Ecto neural progenitor cell (in vitro differentiated cells): ENCODE data around the gene HOXB2.
"Not testable (repeated sequence)": the region's sequence is repeated elsewhere in the genome, so short reads cannot be mapped to it uniquely, and the experiment has no call there.

Experiments
- DNase-seq: peaks from one replicate; pipeline ENCODE4 v3.0.0-alpha.2; 2018; ENCODE audit warnings: low spot score

The HOXB2 gene

DNA sequence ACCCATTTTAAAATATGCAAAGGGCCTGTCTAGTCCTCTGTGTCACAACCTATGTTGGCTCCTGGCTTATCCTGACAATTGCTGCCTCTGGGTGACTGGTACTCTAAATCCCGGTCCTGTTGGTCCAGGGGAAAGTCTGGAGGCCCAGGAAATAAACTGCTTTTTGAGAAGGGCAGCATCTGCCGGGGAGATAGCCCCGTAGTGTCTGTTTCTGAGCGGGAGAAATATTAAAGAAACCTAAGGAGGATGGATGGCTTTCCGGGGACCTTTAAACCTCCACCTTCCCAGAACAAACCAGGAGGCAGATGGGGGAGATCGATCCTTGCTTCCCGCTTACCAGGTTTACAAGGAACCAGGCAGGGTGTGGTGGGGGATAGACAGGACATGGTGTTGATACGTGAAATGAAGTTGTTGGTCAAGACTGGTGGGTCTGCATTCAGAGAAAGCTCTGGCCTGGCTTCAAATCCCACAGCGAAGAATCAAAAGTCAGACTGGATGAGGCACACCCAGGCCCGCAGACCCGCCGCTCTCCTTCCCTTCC, 3.8 kb downstream of the HOXB2 start:
- no peak for DNase-seq

DNA sequence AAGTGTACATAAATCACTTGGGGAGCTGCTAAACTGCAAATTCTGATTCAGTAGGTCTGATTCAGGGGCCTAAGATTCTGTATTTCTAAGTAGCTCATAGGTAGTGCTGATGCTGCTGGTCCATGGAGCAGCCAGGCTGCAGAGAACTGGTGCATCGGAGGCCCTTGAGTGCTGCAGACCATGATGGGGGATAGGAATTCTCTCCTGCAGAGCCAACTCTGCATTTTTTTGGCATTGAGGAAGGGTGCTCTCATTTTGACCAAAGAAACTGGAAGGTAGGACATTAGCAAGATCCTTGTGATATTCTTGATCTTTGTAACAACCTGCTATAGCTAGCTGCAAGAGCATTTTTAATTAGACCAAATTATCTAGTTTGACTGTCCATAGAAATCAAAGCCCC, 4.7 kb downstream of the HOXB2 start:
- no peak for DNase-seq

DNA sequence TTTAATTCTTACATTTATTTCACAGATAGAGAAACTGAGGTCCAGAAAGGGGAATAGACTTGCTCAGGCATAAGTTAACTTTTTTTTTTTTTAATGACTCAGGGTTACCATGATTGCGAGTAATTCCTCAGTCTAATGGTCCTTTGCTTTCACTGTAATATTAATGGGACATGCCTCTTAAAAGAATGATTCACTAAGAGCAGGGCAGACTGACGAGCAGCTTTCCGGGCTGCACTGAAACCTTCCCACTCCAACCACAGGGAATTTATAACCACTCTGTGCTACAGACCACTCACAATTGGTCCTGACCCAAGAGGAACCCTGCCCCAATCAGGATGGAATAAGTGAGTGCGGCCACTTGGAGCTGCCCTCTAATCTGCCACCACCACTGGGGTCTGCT, 5.7 kb downstream of the HOXB2 start:
- DNase-seq, result no peak

DNA sequence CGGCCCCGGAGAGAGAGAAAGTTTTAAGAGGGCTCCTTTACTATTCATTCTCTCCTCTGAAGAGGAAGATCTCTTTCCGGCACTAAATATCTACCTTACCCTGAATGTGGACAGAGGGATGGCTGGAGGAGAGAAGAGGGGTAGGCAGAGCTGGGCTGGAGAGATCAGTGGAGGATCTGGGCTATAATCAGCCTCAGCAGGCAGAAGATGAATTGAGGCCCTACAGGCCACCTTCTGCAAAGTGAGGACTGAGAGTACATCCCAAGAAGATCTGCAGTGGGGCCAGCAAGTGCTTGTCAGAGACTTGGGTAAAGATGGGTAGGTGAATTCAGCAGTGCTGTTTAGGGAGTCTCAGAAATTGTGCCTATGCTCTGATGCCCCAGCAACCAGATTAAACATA, 7.6 kb downstream of the HOXB2 start:
- DNase-seq, result no peak

DNA sequence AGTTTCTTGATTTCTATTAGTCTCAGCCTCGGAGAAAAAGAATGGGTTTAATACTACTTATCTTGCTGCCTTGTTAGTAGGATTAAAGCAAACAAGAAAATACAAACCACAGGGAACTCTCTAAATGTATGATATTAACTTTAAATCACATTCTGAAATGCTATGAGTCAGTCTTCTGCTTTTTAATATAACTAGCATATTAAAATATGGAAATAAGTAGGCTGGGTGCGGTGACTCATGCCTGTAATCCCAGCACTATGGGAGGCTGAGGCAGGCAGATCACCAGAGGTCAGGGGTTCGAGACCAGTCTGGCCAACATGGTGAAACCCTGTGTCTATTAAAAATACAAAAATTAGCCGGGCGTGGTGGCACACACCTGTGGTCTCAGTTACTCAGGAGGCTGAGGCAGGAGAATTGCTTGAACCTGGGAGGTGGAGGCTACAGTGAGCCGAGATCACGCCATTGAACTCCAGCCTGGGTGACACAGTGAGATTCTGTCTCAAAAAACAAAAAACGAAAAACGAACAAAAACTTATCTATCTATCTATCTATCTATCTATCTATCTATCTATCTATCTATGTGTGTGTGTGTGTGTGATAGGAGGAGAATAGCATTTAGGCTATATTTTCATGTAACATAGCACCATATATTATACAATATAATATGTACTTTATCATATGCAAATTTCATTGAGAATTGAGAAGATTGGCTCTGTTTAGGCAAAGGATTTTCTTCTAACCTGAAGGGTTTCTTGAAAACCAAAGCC, 8.9 kb downstream of the HOXB2 start:
- DNase-seq, result not testable (repeated sequence)

DNA sequence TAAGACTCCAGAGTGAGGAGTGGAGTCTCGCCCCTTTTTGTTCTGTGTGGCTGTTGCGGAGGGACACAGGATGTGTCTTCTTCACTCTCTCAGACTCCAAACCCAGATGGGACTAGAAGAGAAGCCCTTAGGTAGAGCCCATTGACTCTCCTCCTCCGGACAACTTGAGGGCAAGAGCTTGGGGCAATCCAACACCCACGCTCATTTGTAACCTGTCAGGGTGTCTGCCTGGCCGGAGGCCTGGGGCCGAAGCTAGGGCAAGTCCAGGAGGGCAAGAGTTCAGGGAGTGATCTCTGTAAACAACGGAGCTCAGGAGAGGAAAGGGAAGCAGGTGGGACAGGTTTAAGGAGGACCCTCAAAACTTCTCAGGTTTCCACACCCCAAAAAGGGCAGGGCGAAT, 12.6 kb downstream of the HOXB2 start:
- DNase-seq, result no peak

DNA sequence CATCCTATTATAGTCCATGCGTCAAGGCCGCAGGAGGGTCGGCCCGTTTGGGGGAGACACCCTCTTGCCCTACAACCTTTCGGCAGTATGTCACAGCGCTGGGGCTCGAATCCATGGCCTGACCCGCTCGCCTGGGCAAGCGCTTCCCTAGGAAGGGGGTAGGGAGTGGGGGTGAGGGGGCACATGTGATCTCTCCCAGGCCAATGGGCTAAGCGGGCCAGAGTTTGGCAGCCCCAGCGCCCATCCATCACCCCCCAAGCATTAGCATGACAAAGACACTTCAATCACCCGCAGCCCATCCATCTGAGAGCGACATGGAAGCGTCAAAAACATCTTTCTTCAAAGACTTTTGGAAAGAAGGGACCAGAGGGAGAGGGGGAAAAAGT, 14.0 kb downstream of the HOXB2 start, which contains the start of gene HOXB1:
HOXB1 (minus strand) TSS at position 125 of the 386 bp plus-strand sequence; CDS start at position 18, 107 bp downstream.
- no peak for DNase-seq

DNA sequence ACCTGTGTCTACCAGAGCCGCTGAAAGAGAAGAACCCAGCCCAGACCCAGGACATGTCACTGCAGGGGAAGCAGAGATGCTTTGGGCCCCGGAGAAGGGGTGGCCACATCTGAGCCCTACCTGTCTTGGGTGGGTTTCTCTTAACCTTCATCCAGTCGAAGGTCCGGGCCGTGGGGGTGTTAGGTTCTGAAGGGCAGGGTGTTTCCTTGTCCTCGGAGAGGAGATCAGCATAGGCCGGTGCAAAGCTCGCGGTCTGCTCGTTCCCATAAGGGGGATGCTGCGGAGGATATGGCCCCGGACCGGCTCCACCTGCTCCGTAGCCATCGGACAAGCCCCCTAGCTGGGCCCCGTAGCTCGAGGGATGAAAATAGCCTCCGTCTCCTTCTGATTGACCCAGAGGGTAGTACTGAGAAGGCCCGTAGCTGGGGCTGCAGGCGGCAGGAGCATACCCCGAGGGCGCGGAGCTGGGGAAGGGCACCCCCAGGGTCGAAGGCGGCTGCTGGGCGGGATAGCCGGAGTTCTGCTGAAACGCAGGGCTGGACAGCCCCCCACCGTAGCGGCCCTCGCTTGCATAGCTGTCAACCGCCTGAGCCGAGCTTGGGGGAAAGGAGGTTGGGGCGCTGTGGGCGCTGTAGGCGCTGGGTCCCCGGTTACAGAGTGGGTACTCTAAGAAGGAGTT, 14.6 kb downstream of the HOXB2 start:
- peak; percentile 60 for DNase-seq

DNA sequence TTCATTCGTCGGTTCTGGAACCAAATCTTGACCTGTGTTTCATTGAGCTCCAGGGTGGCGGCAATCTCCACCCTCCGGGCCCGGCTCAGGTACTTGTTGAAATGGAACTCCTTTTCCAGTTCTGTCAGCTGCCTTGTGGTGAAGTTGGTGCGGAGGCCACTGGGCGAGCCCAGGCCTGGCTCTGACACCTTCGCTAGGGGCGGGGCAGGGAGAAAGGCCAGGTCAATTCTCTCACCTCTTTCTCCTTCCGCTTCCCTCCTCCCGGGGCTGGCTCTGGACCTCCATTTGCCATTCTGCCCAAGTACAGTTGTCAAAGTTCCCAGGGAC, 15.3 kb downstream of the HOXB2 start:
- no peak for DNase-seq

DNA sequence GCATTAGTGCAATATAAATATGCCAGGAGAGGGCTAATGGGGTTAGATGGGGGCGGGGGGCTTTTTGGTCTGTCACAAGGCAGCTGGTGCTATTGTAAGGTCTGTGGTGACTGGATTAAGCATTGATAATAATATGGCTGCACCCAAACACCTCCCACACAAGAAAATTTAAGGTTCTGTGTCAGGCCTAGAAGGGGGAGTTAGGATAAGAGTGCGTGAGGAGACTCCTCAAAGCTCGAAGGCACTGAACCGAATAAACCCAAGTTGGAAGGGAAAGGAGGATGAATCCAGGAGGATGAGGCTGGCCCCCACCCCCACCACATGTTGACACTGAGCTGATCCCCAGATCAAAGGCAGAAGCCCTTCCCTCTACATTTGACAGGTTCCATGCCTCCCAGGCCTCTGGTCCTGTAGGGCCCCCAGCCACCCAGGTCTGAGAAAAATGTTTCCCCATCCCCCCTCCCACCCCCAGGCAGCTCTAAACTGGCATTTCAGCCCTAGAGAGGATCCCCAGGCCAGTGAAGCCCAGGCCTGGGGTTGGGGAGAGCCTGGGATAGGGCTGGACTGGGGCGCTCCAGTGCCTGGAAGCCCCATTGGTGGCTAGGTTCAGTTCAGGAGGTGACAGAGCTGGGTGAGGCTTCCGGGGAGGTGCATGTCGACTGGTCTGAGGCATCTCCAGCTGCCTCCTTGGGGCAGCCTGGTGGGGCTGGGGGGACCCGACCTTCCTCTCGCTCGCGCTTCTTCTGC, 15.8 kb downstream of the HOXB2 start:
- DNase-seq, result no peak

DNA sequence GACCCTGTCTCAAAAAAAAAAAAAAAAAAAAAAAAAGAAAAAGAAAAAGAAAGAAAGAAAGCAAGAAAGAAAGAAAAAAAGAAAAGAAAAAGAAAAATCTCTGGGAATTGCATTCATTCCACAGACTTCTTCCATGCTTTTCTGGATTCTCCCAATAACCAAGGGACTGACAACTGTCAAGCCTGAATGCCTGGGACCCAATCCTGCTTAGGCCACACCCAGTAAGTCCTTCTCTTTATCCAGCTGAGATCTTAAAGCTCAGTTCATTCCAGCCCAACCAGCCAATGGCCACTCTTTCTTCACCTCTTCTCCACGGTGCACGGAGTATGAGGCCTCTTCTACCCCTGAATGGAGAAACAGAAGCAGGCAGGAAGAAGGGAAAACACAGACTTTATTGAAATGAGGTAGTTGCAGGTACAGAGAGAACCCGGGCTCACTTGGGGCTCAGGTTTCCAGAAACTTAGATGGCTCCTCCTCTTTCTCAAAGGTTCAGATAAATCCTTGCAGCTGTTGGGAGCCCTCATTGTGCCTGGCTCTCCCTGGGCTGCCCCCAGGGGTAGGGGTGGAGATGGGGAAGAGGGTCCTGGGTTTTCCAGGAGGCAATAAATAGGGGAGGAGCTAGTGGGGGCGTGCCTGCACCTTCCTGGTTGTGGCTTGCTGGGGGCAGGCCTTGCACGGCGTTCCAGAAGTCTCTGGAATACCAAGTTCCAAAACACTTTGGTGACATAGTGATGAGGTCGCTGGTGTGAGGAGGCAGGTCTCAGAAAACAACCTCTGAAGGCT, 16.6 kb downstream of the HOXB2 start:
- DNase-seq, result peak; percentile 58

DNA sequence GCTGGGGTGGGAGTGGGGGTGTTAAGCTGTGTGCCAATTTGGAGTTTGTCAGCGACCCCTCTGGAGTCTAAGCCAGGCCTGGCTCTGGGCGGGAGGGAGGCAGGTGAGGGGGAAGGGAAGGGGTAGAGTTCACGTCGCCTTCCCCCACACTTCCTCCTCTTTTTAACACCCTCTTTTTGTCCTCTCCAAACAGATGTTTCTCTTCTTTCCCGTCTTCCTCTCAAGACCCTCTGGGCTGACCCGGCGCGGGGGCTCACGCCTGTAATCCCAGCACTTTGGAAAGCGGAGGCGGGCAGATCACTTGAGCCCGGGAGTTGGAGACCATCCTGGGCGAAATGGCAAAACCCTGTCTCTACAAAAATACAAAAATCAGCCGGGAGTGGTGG, 17.4 kb downstream of the HOXB2 start:
- DNase-seq, result no peak

DNA sequence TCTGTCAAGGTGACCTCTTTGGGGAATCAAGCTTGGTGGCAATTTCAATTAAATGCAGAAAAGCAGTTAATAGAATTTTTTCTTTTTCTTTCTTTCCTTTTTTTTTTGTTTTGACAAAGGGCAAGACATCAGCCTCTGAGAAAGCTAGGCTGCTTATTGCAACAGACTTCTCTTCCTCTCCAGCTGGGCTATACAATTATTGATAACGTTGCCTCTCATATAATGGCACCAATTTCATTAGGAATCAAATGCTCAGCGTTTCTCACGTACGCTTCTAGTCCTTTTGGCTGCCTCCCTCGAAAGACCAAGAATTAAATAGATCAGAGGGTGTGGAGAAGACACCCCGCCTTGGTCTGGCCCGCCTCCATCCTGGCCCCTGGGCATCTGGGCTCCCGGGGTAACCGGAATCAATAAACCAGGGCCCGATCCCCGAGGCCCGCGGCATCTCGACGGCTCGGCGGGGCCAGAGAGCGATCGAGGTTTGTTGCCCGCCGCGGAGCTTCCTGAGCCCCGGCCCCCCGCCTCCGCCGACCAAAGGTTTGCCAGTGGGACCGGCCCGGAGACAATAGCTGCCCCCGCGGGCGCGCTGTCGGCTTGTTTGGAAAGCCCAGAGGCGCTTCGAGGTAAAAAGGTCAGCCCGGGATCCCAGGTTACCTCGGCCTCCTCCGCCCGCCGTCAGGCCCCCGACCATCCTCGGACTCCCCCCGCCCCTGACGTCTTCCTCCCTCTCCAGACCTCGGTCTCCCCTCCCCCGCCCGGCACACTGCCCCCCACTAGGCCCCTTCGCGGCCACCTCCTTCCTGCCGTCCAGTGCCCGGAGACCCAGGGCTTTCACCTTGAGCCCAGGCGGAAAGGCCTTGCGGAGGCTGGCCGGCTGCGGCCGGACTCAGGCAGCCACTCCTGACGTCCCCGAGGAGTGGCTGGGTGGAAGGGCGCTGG, 18.0 kb downstream of the HOXB2 start:
- DNase-seq, result peak; percentile 85

DNA sequence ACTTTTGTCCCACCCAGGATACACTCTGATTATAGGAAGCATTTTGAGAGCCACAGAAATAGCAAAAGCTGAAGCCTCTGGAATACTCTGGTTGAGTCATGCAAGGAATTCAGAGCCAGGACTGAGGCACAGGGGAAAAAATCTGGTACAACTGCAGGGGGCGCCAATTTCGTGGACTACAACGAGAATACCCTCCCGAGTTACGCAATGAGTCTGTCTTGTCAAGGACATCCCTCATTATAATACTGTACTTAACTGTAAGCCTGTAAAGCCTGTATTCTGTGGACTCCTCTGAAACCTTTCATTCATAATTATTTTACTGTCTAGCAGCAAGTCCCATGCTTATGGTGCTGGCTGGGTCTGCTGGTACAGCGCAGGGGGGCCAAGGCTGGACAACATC, 21.9 kb downstream of the HOXB2 start:
- DNase-seq, result no peak

DNA sequence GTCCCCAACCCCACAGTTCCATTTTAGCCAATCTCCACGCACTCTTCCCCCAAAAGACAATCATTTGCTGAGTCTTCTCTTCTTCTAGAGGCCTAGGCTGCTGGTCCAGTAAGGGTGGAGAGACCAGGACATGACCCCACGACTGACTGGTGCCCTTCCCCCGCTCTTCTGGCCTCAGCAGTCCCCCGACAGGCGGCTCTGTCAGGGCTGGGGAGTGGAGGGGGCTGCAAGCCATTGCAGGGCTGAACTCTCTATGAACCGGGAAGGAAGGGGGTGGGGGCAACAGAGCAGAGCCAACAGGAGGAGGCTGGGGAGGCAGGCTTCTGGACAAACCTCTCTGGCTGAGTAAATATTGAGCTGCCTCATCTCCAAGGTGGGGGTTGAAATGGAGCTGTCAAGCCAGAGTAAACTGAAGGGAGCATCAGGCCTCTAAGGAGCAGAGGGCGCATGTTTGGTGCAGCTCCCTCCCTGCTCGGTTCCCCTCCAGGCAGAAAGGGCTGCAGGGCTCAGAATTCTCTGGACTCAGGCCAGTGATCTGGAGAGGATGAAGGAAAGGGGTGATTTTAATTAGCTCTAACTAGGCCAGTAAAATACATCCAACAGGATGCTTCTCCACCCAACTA, 22.8 kb downstream of the HOXB2 start:
- DNase-seq, result no peak

DNA sequence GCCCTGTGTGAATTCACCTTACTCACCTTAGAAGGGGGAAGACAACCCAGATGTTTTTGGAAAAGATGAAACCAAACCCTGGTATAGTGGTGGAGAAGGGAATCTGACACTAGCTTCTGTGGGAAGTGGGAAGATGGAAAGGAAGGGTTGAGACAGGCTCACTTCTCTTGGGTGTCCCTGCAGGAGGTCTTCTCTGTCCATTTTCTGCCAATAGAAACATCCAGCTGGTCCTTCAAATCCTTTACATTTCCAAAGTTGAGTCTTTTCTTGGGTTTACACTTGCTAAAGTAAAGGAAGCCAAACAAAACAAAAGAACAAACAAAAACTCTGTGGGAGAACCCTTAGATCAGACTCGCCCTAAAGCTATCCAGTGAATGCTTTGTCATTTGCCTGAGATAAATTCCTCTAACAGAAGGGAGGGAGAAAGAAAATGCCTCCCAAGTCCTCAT, 24.3 kb downstream of the HOXB2 start:
- DNase-seq, result no peak

DNA sequence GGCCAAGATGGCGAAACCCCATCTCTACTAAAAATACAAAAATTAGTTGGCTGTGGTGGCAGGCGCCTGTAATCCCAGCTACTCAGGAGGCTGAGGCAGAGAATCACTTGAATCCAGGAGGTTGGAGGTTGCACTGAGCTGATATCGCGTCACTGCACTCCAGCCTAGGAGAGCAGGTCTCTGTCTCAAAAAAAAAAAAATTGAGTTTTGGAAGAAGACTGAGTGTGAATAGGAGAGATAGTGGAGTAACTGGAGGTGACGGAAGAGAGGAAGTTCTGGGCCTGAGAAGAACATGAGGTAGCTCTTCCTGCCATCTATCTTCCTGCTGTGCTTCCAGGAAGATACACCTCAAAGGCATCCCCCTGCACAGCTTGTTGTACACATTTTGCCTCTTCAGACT, 25.5 kb downstream of the HOXB2 start:
- DNase-seq, result no peak

DNA sequence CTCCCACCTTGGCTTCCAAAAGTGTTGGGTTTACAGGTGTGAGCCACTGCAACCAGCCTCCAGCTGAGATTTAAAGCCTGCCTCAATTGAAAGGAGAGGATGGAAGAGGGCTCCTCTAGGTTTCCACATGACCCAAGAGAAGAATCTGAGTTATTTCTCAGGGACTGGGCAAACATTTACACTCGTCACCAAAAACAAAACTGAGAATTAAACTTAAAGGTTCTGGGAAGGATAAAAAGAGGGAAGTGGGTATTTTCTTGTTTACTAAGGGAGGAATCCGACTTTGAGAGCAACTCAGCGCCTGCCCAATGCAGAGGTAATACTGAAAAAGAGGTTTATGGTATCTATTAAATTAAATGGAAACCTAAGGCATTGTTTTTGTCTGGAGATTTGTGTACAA, 27.4 kb downstream of the HOXB2 start:
- DNase-seq, result no peak

DNA sequence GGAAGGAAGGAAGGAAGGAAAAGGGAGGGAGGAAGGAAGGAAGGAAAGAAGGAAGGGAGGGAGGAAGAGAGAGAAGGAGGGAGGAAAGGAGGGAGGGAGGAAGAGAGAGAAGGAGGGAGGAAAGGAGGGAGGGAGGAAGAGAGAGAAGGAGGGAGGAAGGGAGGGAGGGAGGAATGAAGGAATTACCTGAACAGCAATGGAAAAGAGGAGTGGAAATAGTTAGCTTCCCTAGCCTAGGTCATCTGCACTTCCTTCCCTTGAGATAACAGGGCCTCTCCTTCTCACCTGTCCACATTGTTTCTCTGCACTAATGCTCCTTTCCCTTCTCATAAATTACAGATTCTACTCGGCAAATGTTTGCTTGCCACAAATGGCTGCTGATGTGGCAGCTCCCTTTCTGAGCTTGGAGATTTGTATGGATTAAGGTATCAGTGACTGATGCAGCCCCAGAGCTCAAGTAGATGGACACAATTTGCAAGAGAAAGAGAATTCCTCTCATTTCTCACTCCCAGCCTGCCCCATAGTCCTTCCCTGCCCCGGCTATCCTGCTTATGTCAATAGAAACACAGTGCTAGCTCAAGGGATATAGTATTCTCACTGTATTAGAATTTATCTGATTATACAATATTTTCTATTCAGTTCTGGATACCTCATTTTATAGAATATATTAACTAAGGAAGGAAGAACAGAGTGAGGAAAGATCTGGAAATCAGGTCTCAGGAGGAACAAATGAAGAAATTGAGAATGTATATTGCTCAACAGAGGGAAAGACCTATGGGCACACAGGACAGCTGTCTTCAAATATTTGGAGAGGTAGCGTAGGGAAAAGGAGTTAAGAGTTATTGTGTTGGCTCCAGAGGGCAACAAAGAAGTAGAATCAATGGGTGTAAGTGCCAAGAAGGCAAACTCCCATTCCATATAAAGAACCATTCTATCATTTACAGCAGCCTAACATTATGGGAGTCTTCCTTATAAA, 28.7 kb downstream of the HOXB2 start:
- DNase-seq, result no peak
